B cell (primary cell): ENCODE data around the gene NDUFA8.

Source experiments
- EZH2 ChIP-seq: IDR thresholded peaks from 2 replicates; pipeline ENCODE4 v1.6.1; 2012; ENCODE audit warnings: borderline replicate concordance, low read depth, mild to moderate bottlenecking, moderate library complexity, low read length; ENCODE audit not compliant: insufficient read depth, poor library complexity, severe bottlenecking
- TF ChIP-seq, protein P1 (sequence below): fragments of 200-600 bp; IDR thresholded peaks from one replicate; pipeline ENCODE4 v1.8.0; 2022; ENCODE audit warnings: antibody characterized with exemption, mild to moderate bottlenecking

GRCh38 chr9:122131401-122132001, 28.1 kb downstream of the NDUFA8 start:
- TF ChIP-seq, protein P1, sequence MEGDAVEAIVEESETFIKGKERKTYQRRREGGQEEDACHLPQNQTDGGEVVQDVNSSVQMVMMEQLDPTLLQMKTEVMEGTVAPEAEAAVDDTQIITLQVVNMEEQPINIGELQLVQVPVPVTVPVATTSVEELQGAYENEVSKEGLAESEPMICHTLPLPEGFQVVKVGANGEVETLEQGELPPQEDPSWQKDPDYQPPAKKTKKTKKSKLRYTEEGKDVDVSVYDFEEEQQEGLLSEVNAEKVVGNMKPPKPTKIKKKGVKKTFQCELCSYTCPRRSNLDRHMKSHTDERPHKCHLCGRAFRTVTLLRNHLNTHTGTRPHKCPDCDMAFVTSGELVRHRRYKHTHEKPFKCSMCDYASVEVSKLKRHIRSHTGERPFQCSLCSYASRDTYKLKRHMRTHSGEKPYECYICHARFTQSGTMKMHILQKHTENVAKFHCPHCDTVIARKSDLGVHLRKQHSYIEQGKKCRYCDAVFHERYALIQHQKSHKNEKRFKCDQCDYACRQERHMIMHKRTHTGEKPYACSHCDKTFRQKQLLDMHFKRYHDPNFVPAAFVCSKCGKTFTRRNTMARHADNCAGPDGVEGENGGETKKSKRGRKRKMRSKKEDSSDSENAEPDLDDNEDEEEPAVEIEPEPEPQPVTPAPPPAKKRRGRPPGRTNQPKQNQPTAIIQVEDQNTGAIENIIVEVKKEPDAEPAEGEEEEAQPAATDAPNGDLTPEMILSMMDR = no peak
- TF ChIP-seq EZH2 = no peak
